Hepatocyte (in vitro differentiated cells): ENCODE results near the gene DDIT4. TPM values are rescaled to one million over a fixed set of nuclear protein-coding genes. Genes with fewer than 3 reads are reported as not detected.
"Not testable (repeated sequence)": the region's sequence is repeated elsewhere in the genome, so short reads cannot be mapped to it uniquely, and the experiment has no call there.

Source experiments
- DNase-seq: peaks from one replicate; pipeline ENCODE4 v3.0.0-alpha.2; 2016; ENCODE audit warnings: low spot score
- H2AFZ ChIP-seq: fragments of 200-600 bp; sonication (generic); 2 replicates; pipeline ENCODE4 v1.6.0; 2016; ENCODE audit warnings: antibody characterized with exemption, mild to moderate bottlenecking
- H3K27ac ChIP-seq: fragments of 200-600 bp; sonication (generic); 2 replicates; pipeline ENCODE4 v1.5.1; 2016; ENCODE audit warnings: mild to moderate bottlenecking
- H3K27me3 ChIP-seq: fragments of 200-600 bp; sonication (generic); 2 replicates; pipeline ENCODE4 v1.6.1; 2016
- H3K36me3 ChIP-seq: fragments of 200-600 bp; sonication (generic); replicated peaks from 2 replicates; pipeline ENCODE4 v1.5.1; 2016; ENCODE audit warnings: low read depth; ENCODE audit not compliant: insufficient read depth
- H3K4me1 ChIP-seq: fragments of 200-600 bp; sonication (generic); 2 replicates; pipeline ENCODE4 v1.5.1; 2016; ENCODE audit warnings: mild to moderate bottlenecking, moderate library complexity; ENCODE audit not compliant: insufficient read depth
- H3K4me2 ChIP-seq: fragments of 200-600 bp; sonication (generic); 2 replicates; pipeline ENCODE4 v1.6.0; 2016
- H3K4me3 ChIP-seq: fragments of 200-600 bp; sonication (generic); 2 replicates; pipeline ENCODE4 v1.5.1; 2016; ENCODE audit warnings: mild to moderate bottlenecking
- H3K79me2 ChIP-seq: fragments of 200-600 bp; sonication (generic); 2 replicates; pipeline ENCODE4 v1.6.0; 2017; ENCODE audit warnings: mild to moderate bottlenecking
- H3K9me2 ChIP-seq: fragments of 200-600 bp; sonication (generic); replicated peaks from 2 replicates; pipeline ENCODE4 v1.6.0; 2017; ENCODE audit warnings: mild to moderate bottlenecking; ENCODE audit not compliant: insufficient read depth
- H3K9me3 ChIP-seq: fragments of 200-600 bp; sonication (generic); 2 replicates; pipeline ENCODE4 v1.5.1; 2016; ENCODE audit warnings: low read depth, mild to moderate bottlenecking
- H4K20me1 ChIP-seq: fragments of 200-600 bp; sonication (generic); 2 replicates; pipeline ENCODE4 v1.6.0; 2016; ENCODE audit warnings: mild to moderate bottlenecking; ENCODE audit not compliant: insufficient read depth, poor library complexity, severe bottlenecking
- EZH2 ChIP-seq: fragments of 200-600 bp; sonication (generic); IDR thresholded peaks from 2 replicates; pipeline ENCODE4 v1.6.1; 2016; ENCODE audit warnings: antibody characterized with exemption, mild to moderate bottlenecking, borderline replicate concordance
- EZH2phosphoT487 ChIP-seq: fragments of 200-600 bp; sonication (generic); IDR thresholded peaks from one replicate; pipeline ENCODE4 v1.6.1; 2018; ENCODE audit warnings: antibody characterized with exemption, mild to moderate bottlenecking, low read depth, moderate library complexity; ENCODE audit not compliant: unreplicated experiment, severe bottlenecking
- WGBS: methylation state at CpG from one replicate; pipeline ENCODE4 v1.1.6; 2016; ENCODE audit warnings: low lambda C conversion rate; ENCODE audit errors: missing lambda C conversion rate; 5-methylcytosine and 5-hydroxymethylcytosine counted together
- polyA plus RNA-seq: library from polyadenylated mRNA; unstranded; fragments of >200 nt; fragmentation: Nextera tagmentation; extraction: Ambion mirVana; gene quantifications from 2 replicates; pipeline ENCODE4 v1.2.1, GENCODE V29; 2016
- total RNA-seq: library from RNA; depleted of rRNA; stranded (reverse); fragments of >200 nt; gene quantifications from 2 replicates; pipeline ENCODE4 v1.2.3, GENCODE V29; 2014
- TF ChIP-seq, protein P1 (sequence below): fragments of 200-600 bp; sonication (generic); IDR thresholded peaks from 2 replicates; pipeline ENCODE4 v1.5.1; 2016; ENCODE audit warnings: antibody characterized with exemption, mild to moderate bottlenecking; ENCODE audit not compliant: poor library complexity

Gene DDIT4
- total and polyA plus RNA-seq, 2 experiments from 2014 or later: 165 to 235 TPM

GRCh38 chr10:72298592-72299519 is 25.1 kb downstream of the DDIT4 start:
- TF ChIP-seq EZH2phosphoT487: no peak
- no peak for TF ChIP-seq EZH2
- TF ChIP-seq, protein P1, sequence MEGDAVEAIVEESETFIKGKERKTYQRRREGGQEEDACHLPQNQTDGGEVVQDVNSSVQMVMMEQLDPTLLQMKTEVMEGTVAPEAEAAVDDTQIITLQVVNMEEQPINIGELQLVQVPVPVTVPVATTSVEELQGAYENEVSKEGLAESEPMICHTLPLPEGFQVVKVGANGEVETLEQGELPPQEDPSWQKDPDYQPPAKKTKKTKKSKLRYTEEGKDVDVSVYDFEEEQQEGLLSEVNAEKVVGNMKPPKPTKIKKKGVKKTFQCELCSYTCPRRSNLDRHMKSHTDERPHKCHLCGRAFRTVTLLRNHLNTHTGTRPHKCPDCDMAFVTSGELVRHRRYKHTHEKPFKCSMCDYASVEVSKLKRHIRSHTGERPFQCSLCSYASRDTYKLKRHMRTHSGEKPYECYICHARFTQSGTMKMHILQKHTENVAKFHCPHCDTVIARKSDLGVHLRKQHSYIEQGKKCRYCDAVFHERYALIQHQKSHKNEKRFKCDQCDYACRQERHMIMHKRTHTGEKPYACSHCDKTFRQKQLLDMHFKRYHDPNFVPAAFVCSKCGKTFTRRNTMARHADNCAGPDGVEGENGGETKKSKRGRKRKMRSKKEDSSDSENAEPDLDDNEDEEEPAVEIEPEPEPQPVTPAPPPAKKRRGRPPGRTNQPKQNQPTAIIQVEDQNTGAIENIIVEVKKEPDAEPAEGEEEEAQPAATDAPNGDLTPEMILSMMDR: no peak
- peak overlapping the region; percentile 83 for H3K4me2 ChIP-seq
- WGBS: 92% methylated on average over 16 of the region's 16 CpGs

GRCh38 chr10:72303424-72304128 is 29.9 kb downstream of the DDIT4 start:
- H3K27ac ChIP-seq: no peak overlapping the region
- H3K4me2 ChIP-seq: no peak overlapping the region
- no peak overlapping the region for H2AFZ ChIP-seq
- H3K9me3 ChIP-seq: no peaks in the 10 kb centered on the region
- no peaks in the 10 kb centered on the region for H3K79me2 ChIP-seq
- H3K9me2 ChIP-seq: no peaks in the 10 kb centered on the region
- TF ChIP-seq EZH2phosphoT487 (no peak), EZH2 (no peak)
- TF ChIP-seq, protein P1: no peak
- H3K36me3 ChIP-seq: no peaks in the 10 kb centered on the region
- no peaks in the 10 kb centered on the region for H4K20me1 ChIP-seq
- H3K4me3 ChIP-seq: no peak overlapping the region
- H3K27me3 ChIP-seq: no peaks in the 10 kb centered on the region
- peaks cover 11% of the 10 kb centered on the region for H3K4me1 ChIP-seq
- DNase-seq: no peak
- WGBS: 89% methylated on average over 8 of the region's 8 CpGs

More at GRCh38 chr10:72298592-72299519, 25.1 kb downstream of the DDIT4 start:
- no peaks in the 10 kb centered on the region for H3K9me2 ChIP-seq
- H3K9me3 ChIP-seq: no peaks in the 10 kb centered on the region
- peaks cover 12% of the 10 kb centered on the region for H3K4me1 ChIP-seq
- no peak for DNase-seq
- H2AFZ ChIP-seq: peak overlapping the region; percentile 26
- no peaks in the 10 kb centered on the region for H3K79me2 ChIP-seq
- no peaks in the 10 kb centered on the region for H4K20me1 ChIP-seq
- no peak overlapping the region for H3K4me3 ChIP-seq
- H3K27ac ChIP-seq: peak overlapping the region; percentile 78
- no peaks in the 10 kb centered on the region for H3K36me3 ChIP-seq
- H3K27me3 ChIP-seq: no peaks in the 10 kb centered on the region

- WGBS: 97% methylated on average over 5 of the region's 5 CpGs
- Histone ChIP-seq H2AFZ (no peak overlapping the region), H3K27me3 (no peaks in the 10 kb centered on the region), H3K4me1 (peaks cover 31% of the 10 kb centered on the region), H3K9me2 (no peaks in the 10 kb centered on the region), H3K9me3 (no peaks in the 10 kb centered on the region), H3K79me2 (no peaks in the 10 kb centered on the region), H3K4me2 (no peak overlapping the region), H3K36me3 (no peaks in the 10 kb centered on the region), H3K4me3 (no peak overlapping the region), H4K20me1 (no peaks in the 10 kb centered on the region), H3K27ac (no peak overlapping the region)
- TF ChIP-seq, protein P1: no peak
- TF ChIP-seq EZH2phosphoT487 (no peak), EZH2 (no peak)
- no peak for DNase-seq
Observed at GRCh38 chr10:72306215-72306760, 32.6 kb downstream of the DDIT4 start.

DNA sequence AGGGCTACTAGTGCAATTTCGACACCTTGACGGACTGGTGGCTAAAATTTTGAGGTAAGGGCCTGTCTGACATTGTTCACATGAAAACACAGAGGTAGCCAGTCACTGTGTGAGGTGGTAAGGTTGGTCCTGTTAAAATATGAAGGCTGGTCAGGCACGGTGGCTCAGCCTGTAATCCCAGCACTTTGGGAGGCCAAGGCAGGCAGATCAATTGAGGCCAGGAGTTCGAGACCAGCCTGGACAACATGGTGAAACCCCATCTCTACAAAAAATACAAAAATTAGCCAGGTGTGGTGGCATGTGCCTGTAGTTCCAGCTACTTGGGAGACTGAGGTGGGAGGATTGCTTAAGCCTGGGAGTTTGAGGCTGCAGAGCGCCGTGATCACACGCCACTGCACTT is 34.0 kb downstream of the DDIT4 start:
- H3K4me3 ChIP-seq, H2AFZ ChIP-seq, H3K27me3 ChIP-seq, H4K20me1 ChIP-seq, H3K36me3 ChIP-seq, H3K9me2 ChIP-seq, DNase-seq, H3K4me2 ChIP-seq, H3K9me3 ChIP-seq, H3K79me2 ChIP-seq: not testable (repeated sequence)
- Histone ChIP-seq H3K27ac (peak overlapping the region; percentile 97), H3K4me1 (peaks cover 31% of the 10 kb centered on the region)
- WGBS: 96% methylated on average over 7 of the region's 7 CpGs
